Endothelial cell of umbilical vein (primary cell): ENCODE measurements around the gene SERPINB7. TPM values are rescaled to one million over a fixed set of nuclear protein-coding genes. Genes with fewer than 3 reads are reported as not detected.

ENCODE experiments used
- BruUV-seq: library from RNA; stranded (reverse); fragments of 400-500 nt; replicated peaks from 2 replicates; lab custom pipeline; 2021; lab: Mats Ljungman, UMichigan
- CTCF ChIA-PET: fragments of 300-600, 350-600 bp; sonication (Branson Sonifier 250); formaldehyde crosslinking; loops from one replicate; lab custom pipeline; 2021; ENCODE audit warnings: antibody characterized with exemption, inconsistent platforms; lab: Charles Lee
- POLR2A ChIA-PET: fragments of 300-600, 350-600 bp; sonication (Branson Sonifier 250); formaldehyde crosslinking; loops from one replicate; lab custom pipeline; 2021; ENCODE audit warnings: antibody characterized with exemption, inconsistent platforms; lab: Charles Lee
- DNase-seq: peaks from one replicate; pipeline ENCODE4 v3.0.0-alpha.2; 2011; ENCODE audit warnings: low read depth, low spot score
- FAIRE-seq: peaks from 2 replicates; lab custom pipeline; 2011; peaks lifted over from hg19 to GRCh38; lab: Jason Lieb, UNC
- H2AFZ ChIP-seq: 2 replicates; pipeline ENCODE4 v1.6.0; 2012; ENCODE audit warnings: low read depth, low read length, control low read depth, inconsistent platforms
- H3K27ac ChIP-seq: 2 replicates; pipeline ENCODE4 v1.5.1; 2011; ENCODE audit warnings: low read depth, mild to moderate bottlenecking, control low read depth, low read length, moderate library complexity; ENCODE audit not compliant: insufficient read depth
- H3K27me3 ChIP-seq, 2 experiments: 2 replicates each; pipeline versions ENCODE4 v1.6.0 to v1.6.1; 2011; ENCODE audit warnings: low read length in 2 of 2, mixed read lengths in 1 of 2; ENCODE audit not compliant: control insufficient read depth in 2 of 2, insufficient read depth in 2 of 2
- H3K36me3 ChIP-seq, 2 experiments: 2 replicates in 1 of 2; 3 replicates in 1 of 2; pipeline ENCODE4 v1.5.1; 2011; ENCODE audit warnings: low read length in 2 of 2, mild to moderate bottlenecking in 1 of 2, moderate library complexity in 1 of 2; ENCODE audit not compliant: control insufficient read depth in 2 of 2, insufficient read depth in 2 of 2; ENCODE audit errors: extremely low read depth in 1 of 2
- H3K4me1 ChIP-seq: 3 replicates; pipeline ENCODE4 v1.5.1; 2011; ENCODE audit warnings: mild to moderate bottlenecking, low read length; ENCODE audit not compliant: control insufficient read depth, insufficient read depth; ENCODE audit errors: extremely low read depth
- H3K4me2 ChIP-seq: 2 replicates; pipeline ENCODE4 v1.6.1; 2011; ENCODE audit warnings: low read length, control low read depth, mixed read lengths; ENCODE audit not compliant: insufficient read depth
- H3K4me3 ChIP-seq, 3 experiments: fragments of 200-600 bp in 1 of 3; sonication (generic), shearing (Covaris generic) in 1 of 3; replicated peaks in 1 of 3; 2 replicates each; pipeline ENCODE4 v1.5.1; 2011 to 2016; ENCODE audit warnings: control low read depth in 3 of 3, low read length in 3 of 3, mild to moderate bottlenecking in 2 of 3, inconsistent platforms in 1 of 3, low read depth in 1 of 3, moderate library complexity in 1 of 3; ENCODE audit not compliant: insufficient read depth in 1 of 3
- H3K79me2 ChIP-seq: 2 replicates; pipeline ENCODE4 v1.6.0; 2012; ENCODE audit warnings: low read length, inconsistent platforms; ENCODE audit not compliant: control insufficient read depth, insufficient read depth
- H3K9ac ChIP-seq: replicated peaks from 2 replicates; pipeline ENCODE3; 2011; ENCODE audit warnings: low read length, control low read depth; ENCODE audit not compliant: insufficient read depth; ENCODE audit errors: extremely low read depth
- H3K9me1 ChIP-seq: replicated peaks from 3 replicates; pipeline ENCODE4 v1.6.0; 2011; ENCODE audit warnings: mild to moderate bottlenecking, low read length; ENCODE audit not compliant: control insufficient read depth, insufficient read depth; ENCODE audit errors: extremely low read depth
- H3K9me3 ChIP-seq: replicated peaks from 2 replicates; pipeline ENCODE4 v1.5.1; 2012; ENCODE audit warnings: low read length, inconsistent platforms; ENCODE audit not compliant: control insufficient read depth, insufficient read depth
- H4K20me1 ChIP-seq: replicated peaks from 2 replicates; pipeline ENCODE3; 2011; ENCODE audit warnings: mild to moderate bottlenecking, low read length; ENCODE audit not compliant: control insufficient read depth, insufficient read depth; ENCODE audit errors: extremely low read depth
- CTCF ChIP-seq, 2 donors: IDR thresholded peaks; 1 replicate in 1 of 2; 2 replicates in 1 of 2; pipeline ENCODE4 v1.5.1; 2011; ENCODE audit warnings: low read length in 2 of 2, mild to moderate bottlenecking in 2 of 2, moderate library complexity in 2 of 2, control low read depth in 1 of 2, inconsistent platforms in 1 of 2, low read depth in 1 of 2; ENCODE audit not compliant: insufficient read depth in 1 of 2; ENCODE audit errors: extremely low read depth in 1 of 2
- EZH2 ChIP-seq: IDR thresholded peaks from 2 replicates; pipeline ENCODE4 v1.6.1; 2012; ENCODE audit warnings: borderline replicate concordance, low read depth, mild to moderate bottlenecking, moderate library complexity, low read length, inconsistent platforms; ENCODE audit not compliant: severe bottlenecking
- FOS ChIP-seq: IDR thresholded peaks from 2 replicates; pipeline ENCODE4 v1.6.1; 2011; ENCODE audit warnings: mild to moderate bottlenecking, low read length, moderate library complexity, borderline replicate concordance; ENCODE audit not compliant: insufficient read depth
- GATA2 ChIP-seq: IDR thresholded peaks from 2 replicates; pipeline ENCODE4 v1.7.0; 2011; ENCODE audit warnings: low read depth, mild to moderate bottlenecking, moderate library complexity, mixed read lengths, low read length; ENCODE audit not compliant: insufficient read length, insufficient read depth
- JUN ChIP-seq: IDR thresholded peaks from 2 replicates; pipeline ENCODE4 v1.6.1; 2011; ENCODE audit warnings: borderline replicate concordance, low read depth; ENCODE audit not compliant: insufficient read length, insufficient read depth
- MAX ChIP-seq: IDR thresholded peaks from 2 replicates; pipeline ENCODE4 v1.6.1; 2011; ENCODE audit not compliant: insufficient read depth, insufficient read length
- MYC ChIP-seq: IDR thresholded peaks from one replicate; pipeline ENCODE4 v1.6.1; 2011; ENCODE audit warnings: mild to moderate bottlenecking, low read depth, low read length
- POLR2A ChIP-seq: IDR thresholded peaks from 2 replicates; pipeline ENCODE4 v1.6.1; 2012; ENCODE audit warnings: low read depth, mild to moderate bottlenecking, control low read depth, low read length
- POLR2AphosphoS5 ChIP-seq: IDR thresholded peaks from 2 replicates; pipeline ENCODE4 v1.6.1; 2012; ENCODE audit warnings: low read depth, mild to moderate bottlenecking, control low read depth, low read length, moderate library complexity; ENCODE audit not compliant: insufficient read depth
- dilution Hi-C: fragments of 300-500 bp; cut with MboI; formaldehyde crosslinking; loops from one replicate; pipeline ENCODE4 v1.15.0; 2019; ENCODE audit warnings: low sequenced_read_pairs; ENCODE audit not compliant: extremely low pct_ligation_motif_present
- intact Hi-C: fragments of 100-400 bp; cut with micrococcal nuclease; formaldehyde crosslinking; loops from one replicate; pipeline ENCODE4 v1.10.0; 2022
- polyA plus RNA-seq, 4 experiments: library from polyadenylated mRNA; depleted of rRNA in 3 of 4; stranded (reverse) in 3 of 4; unstranded in 1 of 4; fragments of >200 nt; gene quantifications; 2 replicates each; pipeline versions ENCODE4 v1.2.1 to v1.2.3, GENCODE V29; 2011 to 2012; ENCODE audit warnings: missing spikeins in 1 of 4
- total RNA-seq: library from RNA; stranded (reverse); gene quantifications from 2 replicates; pipeline ENCODE4 v1.2.3, GENCODE V29; 2021

SERPINB7 gene
- total and polyA plus RNA-seq, 2 donors (not counting 3 experiments of a cell fraction or from before 2014, with no cell fraction given): not detected

GRCh38 chr18:63747006-63747405 lies 28.2 kb upstream of the SERPINB7 start:
- Histone ChIP-seq H3K4me1 (no peaks in the 10 kb centered on the region), H3K9me1 (no peaks in the 10 kb centered on the region), H3K4me3 (no peak overlapping the region), H3K9me3 (no peaks in the 10 kb centered on the region), H4K20me1 (no peaks in the 10 kb centered on the region), H3K36me3 (no peaks in the 10 kb centered on the region), H3K27me3 (no peaks in the 10 kb centered on the region), H3K79me2 (no peaks in the 10 kb centered on the region), H3K9ac (no peak overlapping the region), H3K27ac (no peak overlapping the region), H3K4me2 (no peak overlapping the region), H2AFZ (no peak overlapping the region)
- ChIA-PET POLR2A (no interaction called here), CTCF (no interaction called here)
- no TSS peak for BruUV-seq
- DNase-seq (no peak), FAIRE-seq (no peak)
- dilution Hi-C loops: no loop called here
- TF ChIP-seq JUN: no peak
- intact Hi-C loops: no loop called here

- intact Hi-C loops: no loop called here
- POLR2A ChIA-PET: no interaction called here
- no peak for FAIRE-seq
Measured at GRCh38 chr18:63749489-63749888, 25.7 kb upstream of the SERPINB7 start.

More at GRCh38 chr18:63749489-63749888, 25.7 kb upstream of the SERPINB7 start:
- no peak for DNase-seq
- Histone ChIP-seq H3K4me3 (no peak overlapping the region), H3K27me3 (no peaks in the 10 kb centered on the region), H3K9me1 (no peaks in the 10 kb centered on the region), H3K4me2 (no peak overlapping the region), H3K79me2 (no peaks in the 10 kb centered on the region), H3K4me1 (no peaks in the 10 kb centered on the region), H3K27ac (no peak overlapping the region), H3K9ac (no peak overlapping the region), H4K20me1 (no peaks in the 10 kb centered on the region), H2AFZ (no peak overlapping the region), H3K9me3 (no peaks in the 10 kb centered on the region), H3K36me3 (no peaks in the 10 kb centered on the region)
- TF ChIP-seq MYC (no peak), CTCF (IDR thresholded peaks at IDR 0.05; ENCODE audit: extremely low read depth in 1 of 2, insufficient read depth in 1 of 2, low read depth in 1 of 2, low read length in 2 of 2) (no peak), POLR2AphosphoS5 (no peak), MAX (no peak), GATA2 (no peak), JUN (no peak), FOS (no peak), POLR2A (no peak), EZH2 (no peak)
- BruUV-seq: no TSS peak
- CTCF ChIA-PET: no interaction called here
- dilution Hi-C loops: no loop called here
